NCI-H2227 treated with DMSO at 0.1 percent for 48 hours (cell line): ENCODE data around the gene NFKBIE.

Source experiments
- DNase-seq: peaks from one replicate; lab custom pipeline; 2025; lab: John Stamatoyannopoulos, UW

NFKBIE gene

DNA sequence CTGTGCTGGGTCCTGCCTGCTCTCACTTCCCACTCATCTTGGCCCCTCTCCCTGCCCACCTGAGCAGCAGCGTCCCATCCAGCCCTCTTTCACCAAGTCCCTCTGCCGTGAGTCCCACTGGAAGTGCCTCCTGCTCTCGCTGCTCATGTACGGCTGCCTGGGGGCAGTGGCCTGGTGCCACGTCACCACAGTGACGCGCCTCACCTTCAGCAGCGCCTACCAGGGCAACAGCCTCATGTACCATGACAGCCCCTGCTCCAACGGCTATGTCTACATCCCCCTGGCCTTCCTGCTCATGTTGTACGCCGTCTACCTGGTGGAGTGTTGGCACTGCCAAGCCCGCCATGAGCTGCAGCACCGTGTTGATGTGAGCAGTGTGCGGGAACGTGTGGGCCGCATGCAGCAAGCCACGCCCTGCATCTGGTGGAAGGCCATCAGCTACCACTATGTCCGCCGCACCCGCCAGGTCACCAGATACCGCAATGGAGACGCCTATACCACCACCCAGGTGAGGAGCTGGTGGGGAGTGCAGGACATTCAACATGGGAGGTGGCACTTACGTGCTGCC lies 7.7 kb upstream of the NFKBIE start:
- no peak for DNase-seq

- DNase-seq = no peak
Measured at GRCh38 chr6:44272529-44272928, 7.2 kb upstream of the NFKBIE start.

- no peak for DNase-seq
Measured at GRCh38 chr6:44271914-44272313, 6.6 kb upstream of the NFKBIE start.

DNA sequence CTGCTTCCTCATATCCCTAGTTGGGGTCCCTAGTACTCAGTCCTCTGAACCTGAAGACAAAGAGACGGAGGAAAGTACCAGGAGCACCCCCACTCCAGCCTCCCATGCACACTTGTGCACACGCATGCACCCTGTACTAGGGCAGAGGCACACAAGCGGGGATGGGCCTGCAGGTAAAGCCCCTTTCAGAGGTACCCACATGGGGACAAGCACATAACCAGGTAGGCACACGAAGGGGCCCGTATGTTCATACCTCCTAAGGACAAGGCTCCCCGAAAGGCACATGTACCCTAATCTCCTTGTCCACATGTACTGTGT lies 6.0 kb upstream of the NFKBIE start:
- DNase-seq = no peak

DNA sequence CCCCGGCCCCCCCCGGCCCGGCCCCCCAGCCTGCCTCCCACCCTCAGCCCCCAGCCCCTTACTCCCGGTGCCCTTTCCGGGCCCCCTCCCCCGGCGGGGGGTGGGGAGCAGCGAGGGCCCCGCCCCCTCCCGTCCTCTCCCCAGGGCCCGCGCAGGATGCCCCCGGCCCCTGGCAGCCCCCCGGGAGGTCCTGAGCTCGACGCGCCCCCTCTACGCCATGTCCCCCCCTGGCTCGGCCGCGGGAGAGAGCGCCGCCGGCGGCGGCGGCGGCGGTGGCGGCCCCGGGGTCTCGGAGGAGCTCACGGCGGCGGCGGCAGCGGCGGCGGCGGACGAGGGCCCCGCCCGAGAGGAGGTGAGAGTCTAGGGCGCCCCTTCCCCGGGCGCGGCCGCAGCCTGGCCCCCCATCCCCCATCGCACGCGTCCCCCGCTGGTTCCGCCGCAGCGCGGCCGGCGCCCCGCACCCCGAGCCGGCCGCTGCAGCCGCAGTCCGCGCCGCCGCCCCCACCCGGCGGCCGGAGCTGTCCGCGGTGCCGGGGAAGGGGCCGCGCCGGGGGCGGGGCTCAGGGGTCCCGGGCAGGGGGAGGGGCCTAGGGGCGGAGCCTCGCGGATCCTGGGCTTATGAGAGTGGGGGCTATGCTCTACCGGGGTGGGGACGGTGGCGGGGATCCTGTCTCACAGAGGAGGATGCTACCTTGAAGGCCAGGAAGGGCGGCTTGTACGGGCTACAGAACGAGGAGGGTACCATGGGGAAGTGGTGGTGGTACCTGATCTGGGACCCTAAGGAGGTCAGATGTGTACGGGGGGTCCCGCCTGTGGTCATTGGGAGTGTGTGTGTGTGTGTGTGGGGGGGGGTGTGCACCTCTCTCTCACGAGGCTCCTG lies 5.4 kb upstream of the NFKBIE start:
- peak; percentile 24 for DNase-seq

DNA sequence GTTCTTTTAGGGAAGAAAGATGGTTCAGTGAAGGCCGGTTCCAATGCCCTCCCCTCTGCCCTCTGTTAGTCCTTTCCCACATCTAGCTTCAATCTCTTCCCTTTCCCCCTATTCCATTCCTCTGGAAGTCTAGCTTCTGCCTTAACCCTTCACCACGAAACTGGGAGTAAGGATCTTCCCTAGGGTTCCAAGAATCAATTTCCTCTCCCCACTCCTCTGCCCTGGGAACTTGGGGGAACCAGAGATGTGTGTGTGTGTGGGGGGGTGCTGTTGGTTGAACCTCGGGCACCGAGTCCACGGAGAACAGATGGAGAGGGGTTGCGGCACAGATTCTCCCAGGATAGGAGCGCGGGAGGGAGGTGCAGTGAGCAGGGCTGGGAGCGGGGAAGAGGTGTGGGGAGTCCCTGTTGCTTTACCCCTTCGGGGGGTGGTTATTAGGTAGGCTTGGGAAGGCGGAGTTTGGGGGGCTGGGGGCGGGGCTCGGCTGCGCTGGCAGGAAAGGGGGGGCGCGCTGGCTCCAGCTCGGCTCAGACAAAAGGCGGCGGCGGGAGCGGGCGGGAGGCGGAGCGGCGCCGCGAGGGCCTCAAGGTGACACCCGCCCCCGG lies 4.7 kb upstream of the NFKBIE start, which contains the start of gene TMEM151B:
Gene TMEM151B, plus strand, starts transcription at position 530 of the 605 bp plus-strand sequence. CDS start 293 bp downstream, outside the sequence.
- DNase-seq = no peak

DNA sequence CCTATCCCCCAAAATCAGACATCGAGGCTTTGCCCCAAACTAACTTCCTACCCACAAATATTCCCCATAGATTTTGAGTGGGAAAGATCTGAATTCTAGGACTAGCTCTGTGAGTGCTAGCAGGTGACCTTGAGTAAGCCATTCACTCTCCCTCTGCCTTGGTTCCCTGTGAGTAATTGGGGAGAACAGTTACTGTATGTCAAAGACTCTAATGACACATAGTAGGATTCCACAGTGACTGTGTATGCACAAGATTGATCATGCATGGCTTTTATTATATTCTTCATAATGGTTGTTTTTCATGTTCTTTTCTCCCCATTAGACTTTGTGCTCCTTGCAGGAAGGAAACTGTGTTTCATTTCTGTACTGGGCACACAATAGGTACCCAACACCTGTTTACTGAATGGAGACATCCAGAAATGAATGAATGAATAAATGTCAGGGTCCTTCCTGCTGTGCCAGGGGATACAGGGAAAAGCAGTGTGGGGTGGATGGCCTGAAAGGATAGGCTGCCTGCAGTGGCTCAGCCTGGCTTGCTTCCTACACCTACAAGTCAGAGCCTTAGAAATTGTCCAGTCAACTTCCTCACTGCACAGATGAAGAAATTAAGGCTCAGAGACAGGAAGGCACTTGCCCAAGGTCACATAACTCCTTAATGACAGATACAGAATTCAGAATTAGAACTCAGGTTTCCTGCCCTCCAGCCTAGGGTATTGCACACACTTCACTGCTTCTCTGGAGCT lies 4.0 kb upstream of the NFKBIE start:
- no peak for DNase-seq

GRCh38 chr6:44268095-44268628 lies 2.8 kb upstream of the NFKBIE start:
- peak; percentile 38 for DNase-seq

DNA sequence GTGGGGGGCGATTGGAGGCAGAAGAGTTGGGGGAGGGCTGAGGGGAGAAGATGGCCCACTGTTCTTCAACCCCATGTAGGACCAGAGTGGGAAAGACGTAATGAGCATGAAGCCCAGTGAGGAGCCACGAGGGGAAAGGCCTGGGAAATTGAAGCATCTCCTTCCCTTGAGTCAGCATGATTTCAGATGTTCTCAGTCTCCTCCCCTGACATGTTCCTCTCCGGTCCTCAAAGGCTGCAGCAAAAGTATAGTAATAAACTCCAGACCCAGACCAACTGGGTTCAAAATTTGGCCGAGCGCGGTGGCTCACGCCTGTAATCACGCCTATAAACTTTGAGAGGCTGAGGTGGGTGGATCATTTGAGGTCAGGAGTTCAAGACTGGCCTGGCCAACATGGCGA lies 1.9 kb upstream of the NFKBIE start:
- DNase-seq = no peak

GRCh38 chr6:44266347-44266746 lies 996 bp upstream of the NFKBIE start:
- no peak for DNase-seq

DNA sequence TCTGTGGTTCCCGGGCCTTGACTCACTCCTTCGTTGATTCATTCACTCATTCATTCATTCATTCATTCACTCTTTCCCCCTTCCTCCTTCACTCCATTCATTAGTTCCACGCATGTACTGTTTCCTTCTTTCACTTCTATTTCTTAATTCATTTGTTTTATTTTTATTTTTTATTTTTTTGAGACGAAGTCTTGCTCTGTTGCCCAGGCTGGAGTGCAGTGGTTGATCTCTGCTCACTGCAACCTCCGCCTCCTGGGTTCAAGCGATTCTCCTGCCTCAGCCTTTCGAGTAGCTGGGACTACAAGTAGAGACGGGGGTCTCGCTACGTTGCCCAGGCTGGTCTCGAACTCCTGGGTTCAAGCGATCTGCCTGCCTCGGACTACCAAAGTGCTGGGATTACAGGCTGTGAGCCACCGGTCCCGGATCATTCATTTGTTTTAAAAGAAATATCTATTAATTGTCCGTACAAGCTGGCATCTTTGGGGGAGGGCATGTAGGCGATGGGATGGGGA lies 427 bp upstream of the NFKBIE start:
- DNase-seq = no peak

DNA sequence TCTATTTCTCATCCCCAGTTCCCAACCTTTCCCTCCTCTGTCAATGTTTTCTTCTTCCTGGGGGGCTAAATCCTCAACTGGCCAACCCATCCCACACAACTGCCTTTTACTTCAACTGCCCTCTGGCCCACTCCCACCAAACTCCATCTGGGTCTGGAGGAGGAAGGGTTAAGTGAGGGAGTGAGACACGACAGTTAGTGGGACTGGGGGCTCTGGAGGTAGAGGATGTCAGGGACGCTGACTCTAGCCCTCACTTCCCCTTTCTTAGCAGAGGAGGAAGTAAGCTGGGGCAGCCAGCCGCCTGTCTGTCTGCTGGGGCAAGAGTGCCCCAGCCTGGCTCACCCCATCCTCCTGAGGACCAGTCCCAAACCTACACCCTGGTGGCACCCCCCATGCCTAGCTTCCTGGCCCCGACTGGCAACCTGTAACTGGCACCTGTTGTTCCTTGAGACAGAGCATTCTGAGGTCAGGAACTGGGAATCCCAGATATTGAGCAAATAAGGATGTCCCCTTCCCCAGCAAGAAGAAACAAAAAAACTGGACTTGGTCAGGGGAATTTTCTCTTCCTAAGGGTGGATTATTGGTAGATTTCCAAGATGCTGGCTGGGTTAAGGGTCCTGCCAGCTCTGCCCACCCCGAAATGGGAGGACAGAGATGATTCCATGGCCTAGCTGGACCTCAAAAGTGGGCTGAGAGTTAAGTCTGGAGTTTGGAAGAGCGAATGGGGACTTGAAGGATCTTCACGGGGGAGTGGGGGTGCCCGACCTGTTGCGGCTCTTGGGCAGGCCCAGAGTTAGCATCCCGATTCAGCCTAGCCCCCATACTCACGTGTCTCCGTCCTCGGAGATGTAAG lies 971 bp downstream of the NFKBIE start:
- no peak for DNase-seq

DNA sequence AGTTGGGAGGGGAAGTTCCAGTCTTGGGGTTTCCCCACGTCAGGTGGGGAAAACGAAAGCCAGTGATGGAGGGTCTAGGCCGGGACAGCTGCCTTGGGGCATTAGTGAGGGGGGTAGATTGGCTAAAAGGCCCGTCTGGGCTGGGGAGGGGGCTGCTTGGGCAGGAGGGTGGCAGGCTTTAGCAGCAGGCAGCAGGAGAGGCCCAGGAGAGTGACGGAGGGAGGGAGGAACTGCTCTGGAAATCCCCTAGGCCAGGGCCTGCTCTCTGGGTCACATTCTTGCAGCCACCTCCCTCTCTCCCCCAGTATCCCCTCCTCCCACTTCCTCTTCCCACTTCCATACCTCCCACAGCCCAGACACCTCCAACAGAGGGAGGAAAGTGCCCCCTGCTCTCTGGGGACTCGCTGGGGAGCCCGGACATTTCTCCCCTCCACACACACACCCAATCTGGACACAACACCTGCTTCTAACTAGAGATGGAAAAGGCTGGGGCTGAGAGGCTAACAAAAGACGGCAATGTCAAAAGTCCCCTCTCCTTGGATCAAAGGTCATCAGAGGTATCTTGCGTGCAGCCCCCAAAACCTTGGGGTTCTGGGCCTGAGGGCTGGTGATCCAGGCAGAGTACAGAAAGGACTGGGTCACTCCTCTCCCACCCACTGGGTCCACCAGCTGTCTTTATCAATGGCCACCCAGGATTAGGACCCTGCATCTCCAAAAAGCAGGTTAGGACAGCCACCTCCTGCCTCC lies 1.8 kb downstream of the NFKBIE start:
- no peak for DNase-seq

DNA sequence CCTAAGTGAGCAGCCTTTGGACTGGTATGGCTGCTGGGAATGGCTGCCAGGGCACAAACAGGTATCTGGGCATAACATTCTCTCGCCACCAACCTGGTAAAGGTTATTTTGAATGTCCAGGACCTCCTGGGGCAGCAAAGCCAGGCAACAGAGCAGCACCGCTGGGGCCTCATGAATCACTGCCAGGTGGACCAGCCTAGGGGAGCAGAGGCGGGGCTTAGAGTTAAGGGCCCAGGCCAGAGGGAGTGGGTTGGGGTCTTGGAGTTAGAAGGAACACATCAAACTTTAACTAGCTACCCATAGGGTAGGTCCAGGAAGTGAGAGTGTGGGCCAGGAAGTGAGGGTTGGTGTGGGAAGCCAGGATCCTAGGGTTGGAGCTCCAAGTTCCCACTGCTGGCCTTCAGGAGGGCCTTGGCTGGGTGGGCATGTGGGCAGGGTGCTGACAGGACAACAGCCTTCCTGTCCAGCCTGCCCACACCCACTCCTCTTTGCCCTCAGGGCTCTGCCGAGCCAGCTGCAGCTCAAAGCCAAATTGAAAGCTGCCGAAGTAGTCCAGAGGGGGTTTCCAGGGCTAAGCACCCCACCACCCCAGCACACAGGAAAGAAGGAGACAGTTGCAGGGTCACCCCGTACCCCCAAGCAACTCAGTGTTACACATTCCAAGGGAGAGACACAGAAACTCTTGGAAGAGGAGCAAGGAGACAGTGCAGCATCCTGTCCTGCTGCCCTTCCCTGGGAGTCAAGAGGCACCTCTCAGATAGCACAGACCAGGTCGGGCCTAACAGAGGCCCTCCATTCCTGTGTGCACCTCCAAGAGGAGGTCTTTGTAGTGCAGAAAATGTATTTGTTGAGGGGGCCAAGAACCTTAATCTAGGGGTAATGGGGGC lies 2.6 kb downstream of the NFKBIE start:
- no peak for DNase-seq

DNA sequence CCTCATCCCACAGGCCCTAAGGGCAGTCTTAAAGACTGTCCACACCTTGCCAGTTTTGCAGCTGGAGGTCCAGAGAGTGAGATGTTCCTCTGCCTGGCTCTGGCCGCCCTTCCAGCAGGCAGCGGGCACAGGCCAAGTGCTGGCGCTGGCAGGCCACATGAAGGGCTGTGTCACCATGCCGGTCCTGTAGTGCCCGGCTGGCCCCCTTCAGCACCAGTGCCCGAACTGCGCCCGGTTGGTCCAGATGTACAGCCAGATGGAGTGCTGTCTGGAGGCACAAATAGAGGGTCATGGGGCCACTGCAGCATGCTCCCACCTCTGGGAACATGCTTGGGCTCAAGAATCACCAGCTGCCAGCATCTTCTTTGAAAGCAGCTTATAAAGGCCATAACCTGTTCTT lies 3.8 kb downstream of the NFKBIE start:
- DNase-seq = no peak

GRCh38 chr6:44260451-44261297 lies 4.7 kb downstream of the NFKBIE start:
- no peak for DNase-seq

GRCh38 chr6:44260011-44260410 lies 5.3 kb downstream of the NFKBIE start:
- DNase-seq = no peak

DNA sequence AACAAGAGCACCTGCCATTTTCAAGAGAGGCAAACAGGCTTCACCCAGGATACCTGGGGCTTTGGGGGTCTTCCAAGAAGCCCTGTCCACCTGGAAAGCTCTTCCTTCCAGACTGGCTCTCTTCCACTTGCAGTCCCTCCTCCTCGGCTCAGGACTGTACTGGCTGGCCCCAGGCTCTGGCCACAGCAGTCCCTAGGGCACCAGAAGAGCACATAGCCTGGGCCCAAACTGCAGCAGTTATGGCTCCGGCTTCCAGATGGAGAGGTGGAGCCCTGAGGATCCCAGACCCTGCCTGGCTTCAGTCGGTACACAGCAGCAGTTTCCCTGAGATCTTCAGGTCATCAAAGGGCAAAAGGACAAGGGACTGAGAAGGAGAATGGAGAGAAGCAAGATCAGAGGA lies 6.4 kb downstream of the NFKBIE start:
- DNase-seq = no peak
